Esophagus mucosa (tissue), 1 donor: ENCODE measurements around the gene PRRT2. TPM values are rescaled to one million over a fixed set of nuclear protein-coding genes. Genes with fewer than 3 reads are reported as not detected.
"Not testable (repeated sequence)": the region's sequence is repeated elsewhere in the genome, so short reads cannot be mapped to it uniquely, and the experiment has no call there.

Experiments
- ATAC-seq: fragments of 200-7000 bp; cut with Tn5 transposase; one replicate; pipeline ENCODE4 v1.9.1; 2020
- total RNA-seq: library from RNA; stranded (reverse); gene quantifications from one replicate; pipeline ENCODE4 v1.2.4, GENCODE V29; 2023
- donor health status: DM: yes; HTN: yes; CAD: no.

PRRT2 gene
- total RNA-seq: not detected

- no peak for ATAC-seq
Measured at GRCh38 chr16:29811896-29812665, at the start of gene PRRT2. Gene PRRT2 (plus strand): TSS chr16:29812193. CDS start chr16:29813055, 862 bp downstream.

- no peak for ATAC-seq
Measured at GRCh38 chr16:29763326-29763725, 48.7 kb upstream of the PRRT2 start.

- ATAC-seq: peak; percentile 22
Measured at GRCh38 chr16:29765167-29766032, 46.6 kb upstream of the PRRT2 start.

GRCh38 chr16:29766571-29766970 lies 45.4 kb upstream of the PRRT2 start:
- ATAC-seq: no peak

GRCh38 chr16:29767062-29767461 lies 44.9 kb upstream of the PRRT2 start:
- ATAC-seq: no peak

GRCh38 chr16:29769507-29769906 lies 42.5 kb upstream of the PRRT2 start:
- ATAC-seq: no peak

- ATAC-seq: no peak
Measured at GRCh38 chr16:29770250-29770929, 41.6 kb upstream of the PRRT2 start.

GRCh38 chr16:29772330-29772729 lies 39.7 kb upstream of the PRRT2 start:
- not testable (repeated sequence) for ATAC-seq

- no peak for ATAC-seq
Measured at GRCh38 chr16:29774730-29775129, 37.3 kb upstream of the PRRT2 start.

- ATAC-seq: no peak
Measured at GRCh38 chr16:29775742-29776408, 36.1 kb upstream of the PRRT2 start.

- ATAC-seq: peak; percentile 15
Measured at GRCh38 chr16:29777576-29778350, 34.2 kb upstream of the PRRT2 start, which contains the start of gene ZG16. Gene ZG16 (plus strand): TSS chr16:29778256. CDS start chr16:29779267, 1,011 bp downstream.

- no peak for ATAC-seq
Measured at GRCh38 chr16:29779474-29779873, 32.5 kb upstream of the PRRT2 start.

- not testable (repeated sequence) for ATAC-seq
Measured at GRCh38 chr16:29783094-29783953, 28.7 kb upstream of the PRRT2 start.

- no peak for ATAC-seq
Measured at GRCh38 chr16:29784157-29784556, 27.8 kb upstream of the PRRT2 start.

GRCh38 chr16:29784901-29785500 lies 27.0 kb upstream of the PRRT2 start:
- ATAC-seq: peak; percentile 76

GRCh38 chr16:29787155-29787554 lies 24.8 kb upstream of the PRRT2 start:
- not testable (repeated sequence) for ATAC-seq

- peak; percentile 9 for ATAC-seq
Measured at GRCh38 chr16:29789775-29790182, 22.2 kb upstream of the PRRT2 start.

GRCh38 chr16:29790183-29790948 lies 21.6 kb upstream of the PRRT2 start, which contains the start of gene KIF22:
Gene KIF22 (plus strand): TSS chr16:29790751. CDS start chr16:29790760, 9 bp downstream.
- ATAC-seq: peak; percentile 98
